H9 (cell line): ENCODE results near the gene LMTK3. TPM values are rescaled to one million over a fixed set of nuclear protein-coding genes. Genes with fewer than 3 reads are reported as not detected.

Experiments
- DNase-seq: peaks from one replicate; pipeline ENCODE4 v3.0.0-alpha.2; 2017
- H2AFZ ChIP-seq: one replicate; pipeline ENCODE4 v1.6.1; 2013; ENCODE audit warnings: mild to moderate bottlenecking, low read length, control low read depth, moderate library complexity
- H2AK5ac ChIP-seq: 2 replicates; pipeline ENCODE4 v1.6.1; 2013; ENCODE audit warnings: low read length, control low read depth, mixed read lengths; ENCODE audit not compliant: insufficient read length
- H2BK120ac ChIP-seq: one replicate; pipeline ENCODE4 v1.6.1; 2013; ENCODE audit warnings: low read depth, mild to moderate bottlenecking, low read length, control low read depth, inconsistent platforms; ENCODE audit not compliant: poor library complexity, severe bottlenecking
- H2BK12ac ChIP-seq: 2 replicates; pipeline ENCODE4 v1.6.1; 2013; ENCODE audit warnings: low read length, control low read depth, mixed read lengths, low read depth; ENCODE audit not compliant: insufficient read length
- H2BK15ac ChIP-seq: 2 replicates; pipeline ENCODE4 v1.6.1; 2013; ENCODE audit warnings: low read depth, low read length, control low read depth
- H2BK20ac ChIP-seq: one replicate; pipeline ENCODE4 v1.6.1; 2013; ENCODE audit warnings: low read depth, mild to moderate bottlenecking, low read length, control low read depth, inconsistent platforms; ENCODE audit not compliant: poor library complexity, severe bottlenecking
- H2BK5ac ChIP-seq: 2 replicates; pipeline ENCODE4 v1.6.1; 2013; ENCODE audit warnings: low read length, control low read depth, mixed read lengths; ENCODE audit not compliant: insufficient read length
- H3K14ac ChIP-seq: 2 replicates; pipeline ENCODE4 v1.6.1; 2013; ENCODE audit warnings: low read length, control low read depth; ENCODE audit not compliant: insufficient read depth
- H3K18ac ChIP-seq: 2 replicates; pipeline ENCODE4 v1.6.1; 2013; ENCODE audit warnings: low read depth, mild to moderate bottlenecking, mixed read lengths, low read length, control low read depth; ENCODE audit not compliant: insufficient read length
- H3K23ac ChIP-seq: 2 replicates; pipeline ENCODE4 v1.6.1; 2013; ENCODE audit warnings: low read length, control low read depth, mixed read lengths, low read depth; ENCODE audit not compliant: insufficient read length
- H3K23me2 ChIP-seq: 2 replicates; pipeline ENCODE4 v1.6.1; 2013; ENCODE audit warnings: low read depth, mild to moderate bottlenecking, mixed read lengths, low read length, control low read depth; ENCODE audit not compliant: insufficient read length, poor library complexity, severe bottlenecking
- H3K27ac ChIP-seq: 2 replicates; pipeline ENCODE4 v1.5.1; 2013; ENCODE audit warnings: low read length, control low read depth, mixed read lengths, low read depth; ENCODE audit not compliant: insufficient read length
- H3K27me3 ChIP-seq: 2 replicates; pipeline ENCODE4 v1.6.1; 2013; ENCODE audit warnings: low read length, control low read depth, inconsistent platforms; ENCODE audit not compliant: insufficient read depth
- H3K4ac ChIP-seq: 2 replicates; pipeline ENCODE4 v1.6.1; 2013; ENCODE audit warnings: low read depth, mild to moderate bottlenecking, control low read depth, inconsistent platforms, low read length, moderate library complexity
- H3K4me1 ChIP-seq: 2 replicates; pipeline ENCODE4 v1.6.1; 2013; ENCODE audit warnings: low read length, control low read depth, inconsistent platforms; ENCODE audit not compliant: insufficient read depth
- H3K4me2 ChIP-seq: 2 replicates; pipeline ENCODE4 v1.6.1; 2013; ENCODE audit warnings: low read length, control low read depth, mixed read lengths; ENCODE audit not compliant: insufficient read length, insufficient read depth
- H3K56ac ChIP-seq: 2 replicates; pipeline ENCODE4 v1.6.1; 2013; ENCODE audit warnings: low read depth, mild to moderate bottlenecking, mixed read lengths, low read length, control low read depth; ENCODE audit not compliant: insufficient read length
- H3K79me1 ChIP-seq: 2 replicates; pipeline ENCODE4 v1.6.1; 2013; ENCODE audit warnings: low read depth, mild to moderate bottlenecking, moderate library complexity, low read length, control low read depth, inconsistent platforms; ENCODE audit not compliant: insufficient read depth, poor library complexity, severe bottlenecking
- H3K79me2 ChIP-seq: 2 replicates; pipeline ENCODE4 v1.6.1; 2013; ENCODE audit warnings: low read length, control low read depth, inconsistent platforms; ENCODE audit not compliant: insufficient read depth
- H3K9ac ChIP-seq: 2 replicates; pipeline ENCODE4 v1.6.1; 2013; ENCODE audit warnings: low read length, control low read depth, mixed read lengths; ENCODE audit not compliant: insufficient read length; ENCODE audit errors: extremely low read depth
- H3K9me3 ChIP-seq: one replicate; pipeline ENCODE4 v1.6.1; 2013; ENCODE audit warnings: low read depth, low read length, inconsistent platforms; ENCODE audit not compliant: control insufficient read depth
- H3T11ph ChIP-seq: one replicate; pipeline ENCODE4 v1.6.1; 2013; ENCODE audit warnings: mild to moderate bottlenecking, low read length, control low read depth, inconsistent platforms
- H4K20me1 ChIP-seq: one replicate; pipeline ENCODE4 v1.6.1; 2013; ENCODE audit not compliant: control insufficient read depth, insufficient read length, insufficient read depth
- H4K5ac ChIP-seq: 2 replicates; pipeline ENCODE4 v1.6.1; 2013; ENCODE audit warnings: low read depth, mild to moderate bottlenecking, mixed read lengths, low read length, control low read depth; ENCODE audit not compliant: insufficient read length
- H4K8ac ChIP-seq: replicated peaks from 2 replicates; pipeline ENCODE4 v1.6.1; 2013; ENCODE audit warnings: low read length, control low read depth, mixed read lengths, low read depth; ENCODE audit not compliant: insufficient read length
- H4K91ac ChIP-seq: 2 replicates; pipeline ENCODE4 v1.6.1; 2013; ENCODE audit warnings: low read depth, mild to moderate bottlenecking, moderate library complexity, mixed read lengths, low read length, control low read depth; ENCODE audit not compliant: insufficient read length
- H3K27ac Mint-ChIP-seq, 3 experiments: 2 replicates in 2 of 3; 3 replicates in 1 of 3; pipeline ENCODE4 v1.8.0; 2020 to 2021; ENCODE audit warnings: mixed read lengths in 3 of 3, mild to moderate bottlenecking in 1 of 3, moderate library complexity in 1 of 3
- H3K27me3 Mint-ChIP-seq: 2 replicates; pipeline ENCODE4 v1.8.0; 2021; ENCODE audit warnings: low read depth, mild to moderate bottlenecking, moderate library complexity, mixed read lengths
- H3K36me3 Mint-ChIP-seq, 3 experiments: 2 replicates in 2 of 3; 3 replicates in 1 of 3; pipeline ENCODE4 v1.8.0; 2020 to 2021; ENCODE audit warnings: low read depth in 3 of 3, mixed read lengths in 3 of 3; ENCODE audit not compliant: insufficient read depth in 1 of 3
- H3K4me1 Mint-ChIP-seq, 2 experiments: 2 replicates each; pipeline ENCODE4 v1.8.0; 2020; ENCODE audit warnings: mixed read lengths in 2 of 2
- H3K4me3 Mint-ChIP-seq, 2 experiments: 2 replicates in 1 of 2; 3 replicates in 1 of 2; pipeline ENCODE4 v1.8.0; 2020 to 2021; ENCODE audit warnings: mild to moderate bottlenecking in 2 of 2, mixed read lengths in 2 of 2, moderate library complexity in 1 of 2
- H3K9me3 Mint-ChIP-seq, 2 experiments: 2 replicates in 1 of 2; 3 replicates in 1 of 2; pipeline ENCODE4 v1.8.0; 2020; ENCODE audit warnings: mild to moderate bottlenecking in 2 of 2, mixed read lengths in 2 of 2, moderate library complexity in 1 of 2
- WGBS: extraction: QIAGEN DNeasy Blood & Tissue Kit; methylation state at CpG from one replicate; pipeline ENCODE4 v1.1.7; 2013; ENCODE audit warnings: missing lambda C conversion rate, low lambda C conversion rate, mixed read lengths; ENCODE audit not compliant: insufficient read length; ENCODE audit errors: extremely low coverage; 5-methylcytosine and 5-hydroxymethylcytosine counted together
- total RNA-seq: library from RNA; stranded (reverse); gene quantifications from 2 replicates; pipeline ENCODE4 v1.2.1, GENCODE V29; 2021
- TF ChIP-seq, protein P1 (sequence below): fragments of 200-600 bp; sonication (generic); conservative IDR thresholded peaks from 3 replicates; pipeline ENCODE4 v1.8.0; 2021; ENCODE audit warnings: antibody characterized with exemption, mild to moderate bottlenecking

LMTK3 gene
- total RNA-seq, 1 experiment from 2014 or later: 14.4 TPM

DNA sequence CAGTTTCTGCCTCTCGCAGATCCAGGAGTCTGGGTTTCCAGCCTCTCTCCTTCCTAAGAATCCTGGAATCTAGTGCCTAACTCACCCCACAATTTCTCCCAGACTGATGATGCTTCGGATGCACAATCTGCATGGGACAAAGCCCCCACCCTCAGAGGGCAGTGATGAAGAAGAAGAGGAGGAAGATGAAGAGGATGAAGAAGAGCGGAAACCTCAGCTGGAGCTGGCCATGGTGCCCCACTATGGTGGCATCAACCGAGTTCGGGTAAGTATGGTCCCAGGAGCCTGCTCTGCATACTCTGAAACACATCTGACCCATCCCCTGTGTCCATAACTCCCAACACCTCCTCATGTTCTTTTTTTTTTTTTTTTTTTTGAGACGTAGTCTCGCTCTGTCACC is 65.1 kb downstream of the LMTK3 start:
- no peak overlapping the region for H4K5ac ChIP-seq
- H3K4ac ChIP-seq: no peak overlapping the region
- Mint-ChIP-seq H3K36me3 (peaks cover 32 to 60% (median 46%) of the 10 kb centered on the region in 3 experiments), H3K27ac (peak overlapping the region in 2 of 3 experiments; percentile 90 to 97; a peak in 4 of 7 replicates), H3K4me1 (peaks cover 13 to 17% of the 10 kb centered on the region in 2 experiments), H3K4me3 (peak overlapping the region; percentile 89 to 95), H3K9me3 (no peaks in the 10 kb centered on the region; a peak in 1 of 5 replicates), H3K27me3 (no peaks in the 10 kb centered on the region)
- H4K91ac ChIP-seq: no peak overlapping the region
- H4K20me1 ChIP-seq: no peaks in the 10 kb centered on the region
- no peak for DNase-seq
- H4K8ac ChIP-seq: no peak overlapping the region
- H3K79me1 ChIP-seq: peaks cover 3% of the 10 kb centered on the region
- H3K18ac ChIP-seq: no peak overlapping the region
- 0 out of 2 replicates have a peak, but pooled peaks cover 2% of the 10 kb centered on the region for H3K79me2 ChIP-seq
- no peak overlapping the region for H2AFZ ChIP-seq
- no peak overlapping the region for H2BK12ac ChIP-seq
- peak overlapping the region; percentile 87 for H3K9ac ChIP-seq
- H3K23ac ChIP-seq: no peak overlapping the region
- no peak overlapping the region for H2BK15ac ChIP-seq
- no peak overlapping the region for H3K27ac ChIP-seq
- H3K9me3 ChIP-seq: no peaks in the 10 kb centered on the region
- H2AK5ac ChIP-seq: no peak overlapping the region
- no peak overlapping the region for H3T11ph ChIP-seq
- peak overlapping the region; percentile 85 for H3K4me2 ChIP-seq
- no peak overlapping the region for H2BK5ac ChIP-seq
- no peak overlapping the region for H3K14ac ChIP-seq
- WGBS: no CpG with 5 or more reads among the region's 7 CpGs
- no peaks in the 10 kb centered on the region for H3K27me3 ChIP-seq
- peaks cover 8% of the 10 kb centered on the region for H3K23me2 ChIP-seq
- H2BK20ac ChIP-seq: no peak overlapping the region
- H3K4me1 ChIP-seq: peaks cover 2% of the 10 kb centered on the region; the same call in 1 of the 2 replicates
- TF ChIP-seq, protein P1, sequence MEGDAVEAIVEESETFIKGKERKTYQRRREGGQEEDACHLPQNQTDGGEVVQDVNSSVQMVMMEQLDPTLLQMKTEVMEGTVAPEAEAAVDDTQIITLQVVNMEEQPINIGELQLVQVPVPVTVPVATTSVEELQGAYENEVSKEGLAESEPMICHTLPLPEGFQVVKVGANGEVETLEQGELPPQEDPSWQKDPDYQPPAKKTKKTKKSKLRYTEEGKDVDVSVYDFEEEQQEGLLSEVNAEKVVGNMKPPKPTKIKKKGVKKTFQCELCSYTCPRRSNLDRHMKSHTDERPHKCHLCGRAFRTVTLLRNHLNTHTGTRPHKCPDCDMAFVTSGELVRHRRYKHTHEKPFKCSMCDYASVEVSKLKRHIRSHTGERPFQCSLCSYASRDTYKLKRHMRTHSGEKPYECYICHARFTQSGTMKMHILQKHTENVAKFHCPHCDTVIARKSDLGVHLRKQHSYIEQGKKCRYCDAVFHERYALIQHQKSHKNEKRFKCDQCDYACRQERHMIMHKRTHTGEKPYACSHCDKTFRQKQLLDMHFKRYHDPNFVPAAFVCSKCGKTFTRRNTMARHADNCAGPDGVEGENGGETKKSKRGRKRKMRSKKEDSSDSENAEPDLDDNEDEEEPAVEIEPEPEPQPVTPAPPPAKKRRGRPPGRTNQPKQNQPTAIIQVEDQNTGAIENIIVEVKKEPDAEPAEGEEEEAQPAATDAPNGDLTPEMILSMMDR: no peak
- no peak overlapping the region for H2BK120ac ChIP-seq
- H3K56ac ChIP-seq: no peak overlapping the region
